Activated CD8-positive, alpha-beta T cell treated with anti-CD3 and anti-CD28 coated beads, Interleukin-2, amount 10 ng/mL, durations not matched to agents 7 days and 5 days (primary cell): ENCODE measurements around the gene NTRK2. TPM values are rescaled to one million over a fixed set of nuclear protein-coding genes. Genes with fewer than 3 reads are reported as not detected.

Source experiments
- ATAC-seq: fragments of 150-1000 bp; cut with Tn5 transposase; one replicate; pipeline ENCODE4 v1.10.0; 2021; ENCODE audit warnings: moderate library complexity
- CTCF ChIA-PET: fragments of 350-600 bp; sonication (Branson Sonifier 250); formaldehyde crosslinking; loops from one replicate; lab custom pipeline; 2021; ENCODE audit warnings: antibody characterized with exemption; lab: Charles Lee
- POLR2A ChIA-PET: fragments of 350-600 bp; sonication (Branson Sonifier 250); formaldehyde crosslinking; loops from one replicate; lab custom pipeline; 2021; ENCODE audit warnings: antibody characterized with exemption; lab: Charles Lee
- DNase-seq: peaks from one replicate; pipeline ENCODE4 v3.0.0-alpha.2; 2020
- H3K27ac Mint-ChIP-seq: one replicate; pipeline ENCODE4 v1.8.0; 2021; ENCODE audit warnings: mild to moderate bottlenecking, mixed read lengths
- H3K27me3 Mint-ChIP-seq: one replicate; pipeline ENCODE4 v1.8.0; 2021; ENCODE audit warnings: low read depth, mixed read lengths
- H3K36me3 Mint-ChIP-seq: one replicate; pipeline ENCODE4 v1.8.0; 2021; ENCODE audit warnings: low read depth, mixed read lengths
- H3K4me1 Mint-ChIP-seq: one replicate; pipeline ENCODE4 v1.8.0; 2021; ENCODE audit warnings: low read depth, mixed read lengths
- H3K4me3 Mint-ChIP-seq: one replicate; pipeline ENCODE4 v1.8.0; 2021; ENCODE audit warnings: mild to moderate bottlenecking, mixed read lengths
- H3K9me3 Mint-ChIP-seq: one replicate; pipeline ENCODE4 v1.8.0; 2022; ENCODE audit warnings: mixed read lengths; ENCODE audit not compliant: insufficient read depth
- total RNA-seq, 2 experiments: library from RNA; stranded (reverse); gene quantifications; one replicate each; pipeline ENCODE4 v1.2.3, GENCODE V29; 2021

The NTRK2 gene
- total RNA-seq, 2 experiments from 2014 or later = 0.05 TPM

- ChIA-PET POLR2A (no interaction called here), CTCF (interaction anchor here (1.1 kb wide), 1 partner anchor 13 kb away, joined by 3 read pairs; no protein-coding TSS in a partner anchor)
- no peaks in the 10 kb centered on the region for H3K9me3 Mint-ChIP-seq
- ATAC-seq = no peak
- DNase-seq = no peak
- no peak overlapping the region for H3K4me3 Mint-ChIP-seq
- H3K27ac Mint-ChIP-seq = no peak overlapping the region
- H3K4me1 Mint-ChIP-seq = no peaks in the 10 kb centered on the region
- no peaks in the 10 kb centered on the region for H3K36me3 Mint-ChIP-seq
- no peaks in the 10 kb centered on the region for H3K27me3 Mint-ChIP-seq
Observed at GRCh38 chr9:84966876-84967830, 297.6 kb downstream of the NTRK2 start.

GRCh38 chr9:84969084-84969483, 299.6 kb downstream of the NTRK2 start:
- Mint-ChIP-seq H3K4me1 (no peaks in the 10 kb centered on the region), H3K27me3 (no peaks in the 10 kb centered on the region), H3K27ac (no peak overlapping the region), H3K9me3 (no peaks in the 10 kb centered on the region), H3K4me3 (no peak overlapping the region), H3K36me3 (no peaks in the 10 kb centered on the region)
- CTCF ChIA-PET = no interaction called here
- no peak for ATAC-seq
- POLR2A ChIA-PET = no interaction called here
- DNase-seq = no peak

GRCh38 chr9:84969736-84970135, 300.2 kb downstream of the NTRK2 start:
- ChIA-PET CTCF (no interaction called here), POLR2A (no interaction called here)
- Mint-ChIP-seq H3K9me3 (no peaks in the 10 kb centered on the region), H3K4me3 (no peak overlapping the region), H3K27ac (no peak overlapping the region), H3K27me3 (no peaks in the 10 kb centered on the region), H3K4me1 (no peaks in the 10 kb centered on the region), H3K36me3 (no peaks in the 10 kb centered on the region)
- DNase-seq = no peak
- ATAC-seq = no peak

GRCh38 chr9:84970432-84970831, 300.9 kb downstream of the NTRK2 start:
- no peak for ATAC-seq
- H3K4me3 Mint-ChIP-seq = no peak overlapping the region
- CTCF ChIA-PET = no interaction called here
- DNase-seq = no peak
- no peak overlapping the region for H3K27ac Mint-ChIP-seq
- H3K36me3 Mint-ChIP-seq = no peaks in the 10 kb centered on the region
- no peaks in the 10 kb centered on the region for H3K4me1 Mint-ChIP-seq
- no peaks in the 10 kb centered on the region for H3K9me3 Mint-ChIP-seq
- H3K27me3 Mint-ChIP-seq = no peaks in the 10 kb centered on the region
- POLR2A ChIA-PET = no interaction called here

- H3K27ac Mint-ChIP-seq = no peak overlapping the region
- no peaks in the 10 kb centered on the region for H3K36me3 Mint-ChIP-seq
- H3K27me3 Mint-ChIP-seq = no peaks in the 10 kb centered on the region
- H3K4me3 Mint-ChIP-seq = no peak overlapping the region
- ChIA-PET CTCF (no interaction called here), POLR2A (no interaction called here)
- no peak for DNase-seq
- no peaks in the 10 kb centered on the region for H3K9me3 Mint-ChIP-seq
- no peak for ATAC-seq
- no peaks in the 10 kb centered on the region for H3K4me1 Mint-ChIP-seq
Observed at GRCh38 chr9:84971571-84971970, 302.0 kb downstream of the NTRK2 start.

- Mint-ChIP-seq H3K9me3 (no peaks in the 10 kb centered on the region), H3K27me3 (no peaks in the 10 kb centered on the region), H3K4me1 (no peaks in the 10 kb centered on the region), H3K4me3 (no peak overlapping the region), H3K36me3 (no peaks in the 10 kb centered on the region), H3K27ac (no peak overlapping the region)
- POLR2A ChIA-PET = no interaction called here
- DNase-seq (no peak), ATAC-seq (no peak)
- CTCF ChIA-PET = no interaction called here
Observed at GRCh38 chr9:84974258-84974657, 304.7 kb downstream of the NTRK2 start.

GRCh38 chr9:84974855-84975254, 305.3 kb downstream of the NTRK2 start:
- no peaks in the 10 kb centered on the region for H3K36me3 Mint-ChIP-seq
- DNase-seq (no peak), ATAC-seq (no peak)
- H3K9me3 Mint-ChIP-seq = no peaks in the 10 kb centered on the region
- ChIA-PET CTCF (no interaction called here), POLR2A (no interaction called here)
- H3K27ac Mint-ChIP-seq = no peak overlapping the region
- H3K4me3 Mint-ChIP-seq = no peak overlapping the region
- H3K4me1 Mint-ChIP-seq = no peaks in the 10 kb centered on the region
- H3K27me3 Mint-ChIP-seq = no peaks in the 10 kb centered on the region

- DNase-seq (no peak), ATAC-seq (no peak)
- Mint-ChIP-seq H3K27ac (no peak overlapping the region), H3K4me1 (no peaks in the 10 kb centered on the region), H3K9me3 (no peaks in the 10 kb centered on the region), H3K4me3 (no peak overlapping the region), H3K27me3 (no peaks in the 10 kb centered on the region), H3K36me3 (no peaks in the 10 kb centered on the region)
- ChIA-PET CTCF (no interaction called here), POLR2A (no interaction called here)
Observed at GRCh38 chr9:84975926-84976325, 306.4 kb downstream of the NTRK2 start.

- no peak overlapping the region for H3K27ac Mint-ChIP-seq
- H3K4me3 Mint-ChIP-seq = no peak overlapping the region
- H3K27me3 Mint-ChIP-seq = no peaks in the 10 kb centered on the region
- no peaks in the 10 kb centered on the region for H3K4me1 Mint-ChIP-seq
- ATAC-seq (no peak), DNase-seq (no peak)
- no peaks in the 10 kb centered on the region for H3K9me3 Mint-ChIP-seq
- no peaks in the 10 kb centered on the region for H3K36me3 Mint-ChIP-seq
- ChIA-PET POLR2A (no interaction called here), CTCF (no interaction called here)
Observed at GRCh38 chr9:84978661-84979060, 309.1 kb downstream of the NTRK2 start.

GRCh38 chr9:84983749-84984148, 314.2 kb downstream of the NTRK2 start:
- DNase-seq (no peak), ATAC-seq (no peak)
- no peaks in the 10 kb centered on the region for H3K9me3 Mint-ChIP-seq
- H3K27me3 Mint-ChIP-seq = no peaks in the 10 kb centered on the region
- ChIA-PET POLR2A (no interaction called here), CTCF (no interaction called here)
- H3K4me3 Mint-ChIP-seq = no peak overlapping the region
- no peaks in the 10 kb centered on the region for H3K4me1 Mint-ChIP-seq
- H3K27ac Mint-ChIP-seq = no peak overlapping the region
- H3K36me3 Mint-ChIP-seq = no peaks in the 10 kb centered on the region

GRCh38 chr9:84988621-84989020, 319.1 kb downstream of the NTRK2 start:
- Mint-ChIP-seq H3K4me3 (no peak overlapping the region), H3K9me3 (no peaks in the 10 kb centered on the region), H3K4me1 (no peaks in the 10 kb centered on the region), H3K36me3 (no peaks in the 10 kb centered on the region), H3K27me3 (no peaks in the 10 kb centered on the region), H3K27ac (no peak overlapping the region)
- DNase-seq = no peak
- no peak for ATAC-seq
- CTCF ChIA-PET = no interaction called here
- POLR2A ChIA-PET = no interaction called here

GRCh38 chr9:84990416-84990815, 320.9 kb downstream of the NTRK2 start:
- no peak overlapping the region for H3K4me3 Mint-ChIP-seq
- no peaks in the 10 kb centered on the region for H3K4me1 Mint-ChIP-seq
- ChIA-PET POLR2A (no interaction called here), CTCF (no interaction called here)
- H3K36me3 Mint-ChIP-seq = no peaks in the 10 kb centered on the region
- H3K27ac Mint-ChIP-seq = no peak overlapping the region
- ATAC-seq (no peak), DNase-seq (no peak)
- H3K9me3 Mint-ChIP-seq = no peaks in the 10 kb centered on the region
- H3K27me3 Mint-ChIP-seq = no peaks in the 10 kb centered on the region
